IPS-18c (cell line): ENCODE measurements around the gene NRDE2.

Experiments
- H3K4me3 ChIP-seq: 2 replicates; pipeline ENCODE4 v1.7.0; 2013; ENCODE audit warnings: low read depth, mild to moderate bottlenecking, low read length, moderate library complexity; ENCODE audit not compliant: insufficient read depth
- H3K9me3 ChIP-seq: one replicate; pipeline ENCODE4 v1.6.1; 2013; ENCODE audit warnings: mild to moderate bottlenecking, low read length, moderate library complexity; ENCODE audit not compliant: control insufficient read depth, insufficient read depth

NRDE2 gene, protein sequence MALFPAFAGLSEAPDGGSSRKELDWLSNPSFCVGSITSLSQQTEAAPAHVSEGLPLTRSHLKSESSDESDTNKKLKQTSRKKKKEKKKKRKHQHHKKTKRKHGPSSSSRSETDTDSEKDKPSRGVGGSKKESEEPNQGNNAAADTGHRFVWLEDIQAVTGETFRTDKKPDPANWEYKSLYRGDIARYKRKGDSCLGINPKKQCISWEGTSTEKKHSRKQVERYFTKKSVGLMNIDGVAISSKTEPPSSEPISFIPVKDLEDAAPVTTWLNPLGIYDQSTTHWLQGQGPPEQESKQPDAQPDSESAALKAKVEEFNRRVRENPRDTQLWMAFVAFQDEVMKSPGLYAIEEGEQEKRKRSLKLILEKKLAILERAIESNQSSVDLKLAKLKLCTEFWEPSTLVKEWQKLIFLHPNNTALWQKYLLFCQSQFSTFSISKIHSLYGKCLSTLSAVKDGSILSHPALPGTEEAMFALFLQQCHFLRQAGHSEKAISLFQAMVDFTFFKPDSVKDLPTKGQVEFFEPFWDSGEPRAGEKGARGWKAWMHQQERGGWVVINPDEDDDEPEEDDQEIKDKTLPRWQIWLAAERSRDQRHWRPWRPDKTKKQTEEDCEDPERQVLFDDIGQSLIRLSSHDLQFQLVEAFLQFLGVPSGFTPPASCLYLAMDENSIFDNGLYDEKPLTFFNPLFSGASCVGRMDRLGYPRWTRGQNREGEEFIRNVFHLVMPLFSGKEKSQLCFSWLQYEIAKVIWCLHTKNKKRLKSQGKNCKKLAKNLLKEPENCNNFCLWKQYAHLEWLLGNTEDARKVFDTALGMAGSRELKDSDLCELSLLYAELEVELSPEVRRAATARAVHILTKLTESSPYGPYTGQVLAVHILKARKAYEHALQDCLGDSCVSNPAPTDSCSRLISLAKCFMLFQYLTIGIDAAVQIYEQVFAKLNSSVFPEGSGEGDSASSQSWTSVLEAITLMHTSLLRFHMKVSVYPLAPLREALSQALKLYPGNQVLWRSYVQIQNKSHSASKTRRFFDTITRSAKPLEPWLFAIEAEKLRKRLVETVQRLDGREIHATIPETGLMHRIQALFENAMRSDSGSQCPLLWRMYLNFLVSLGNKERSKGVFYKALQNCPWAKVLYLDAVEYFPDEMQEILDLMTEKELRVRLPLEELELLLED

DNA sequence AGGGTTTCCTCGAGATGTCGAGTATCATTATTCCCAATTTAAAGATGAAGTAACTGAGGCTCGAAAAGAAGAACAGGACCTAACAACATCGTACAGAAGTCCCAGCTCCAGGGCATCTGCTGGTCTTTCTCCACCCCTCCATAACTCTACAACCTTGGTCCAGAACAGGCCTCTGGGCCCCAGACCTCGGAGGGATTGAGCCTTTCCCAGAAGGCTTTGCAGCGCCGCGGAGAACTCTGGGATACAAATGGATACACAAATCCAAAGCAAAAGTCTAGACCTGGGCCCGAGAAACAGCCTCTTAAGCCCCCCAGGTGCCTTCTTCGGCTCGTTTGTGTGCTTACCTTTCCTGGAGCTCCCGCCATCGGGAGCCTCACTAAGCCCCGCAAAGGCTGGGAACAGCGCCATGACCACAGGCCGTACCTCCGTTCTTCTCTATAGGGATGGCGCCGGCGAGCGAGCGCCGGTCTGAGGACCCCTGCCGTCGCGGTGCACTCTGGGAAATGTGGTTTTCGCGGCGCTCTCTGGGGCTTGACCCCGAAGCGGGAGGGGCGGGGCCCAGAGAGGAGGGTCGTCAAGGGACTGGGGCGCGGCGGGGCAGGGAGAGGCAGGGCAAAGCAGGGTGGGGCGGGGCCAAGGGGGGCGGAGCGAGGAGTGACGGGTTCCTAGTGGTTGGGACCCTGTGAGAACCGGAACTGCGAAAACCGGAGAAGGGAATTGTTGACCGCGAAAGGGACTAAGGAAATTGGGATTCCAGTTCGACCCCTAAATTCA, at the start of gene NRDE2:
NRDE2 (minus strand) TSS at position 445 of the 774 bp plus-strand sequence; CDS start at position 408, 37 bp downstream.
- Histone ChIP-seq H3K9me3 (no peaks in the 10 kb centered on the region), H3K4me3 (peak within 1 kb of the TSS; percentile 93)

DNA sequence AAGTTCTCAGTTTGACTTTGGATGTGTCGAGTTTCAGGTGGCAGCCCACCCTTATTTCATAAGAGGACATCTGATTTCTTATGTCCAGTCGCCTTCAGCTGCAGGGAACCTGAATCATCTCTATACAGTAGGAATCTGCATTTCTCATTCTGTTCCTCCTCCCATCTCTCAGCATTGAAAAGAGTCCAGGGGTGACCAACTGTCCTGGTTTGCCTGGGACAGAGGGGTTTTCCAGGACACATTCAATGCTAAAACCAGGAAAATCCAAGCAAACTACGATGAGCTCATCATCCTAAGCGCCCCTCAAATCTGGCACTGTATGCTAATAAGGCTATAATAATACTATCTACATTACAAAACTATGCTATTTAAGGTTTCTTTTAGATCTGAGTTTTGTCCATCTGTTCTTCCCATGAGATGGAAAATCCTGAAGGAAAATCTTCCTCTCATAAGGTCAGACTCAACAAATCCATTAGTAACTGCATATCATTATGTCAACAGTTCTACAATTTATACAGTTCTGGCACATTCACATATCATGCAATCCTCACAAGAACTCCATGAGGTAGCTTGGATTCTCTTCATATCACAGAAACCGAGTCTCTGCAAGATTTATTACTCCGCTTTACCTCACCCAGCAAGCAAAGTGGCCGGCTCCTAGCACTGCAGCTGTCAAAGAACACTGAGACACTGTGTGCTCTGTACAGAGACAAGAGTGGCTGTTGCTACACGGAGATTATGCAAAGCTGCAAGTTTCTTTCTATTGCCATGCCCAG, 49.5 kb upstream of the NRDE2 start:
- no peaks in the 10 kb centered on the region for H3K9me3 ChIP-seq
- no peak overlapping the region for H3K4me3 ChIP-seq

DNA sequence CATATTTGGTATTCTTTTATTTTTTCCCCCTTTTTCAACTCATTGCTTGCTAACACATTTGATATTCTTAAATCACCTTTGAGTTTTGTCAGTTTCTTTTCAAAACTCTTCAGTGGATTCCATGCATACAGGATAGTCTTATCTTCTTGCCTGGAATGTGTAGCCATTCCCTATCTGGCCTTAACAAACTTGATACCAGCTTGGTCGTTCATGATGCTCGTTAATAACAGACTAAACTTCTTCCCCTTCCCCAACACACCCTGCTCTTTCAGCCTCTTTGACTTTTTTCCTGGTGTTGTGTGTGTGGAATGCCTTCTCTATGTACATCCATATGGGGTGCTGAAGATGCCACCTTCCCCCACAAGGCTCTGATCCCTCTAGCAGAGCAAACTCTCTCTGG, 47.4 kb upstream of the NRDE2 start:
- Histone ChIP-seq H3K4me3 (no peak overlapping the region), H3K9me3 (no peaks in the 10 kb centered on the region)

DNA sequence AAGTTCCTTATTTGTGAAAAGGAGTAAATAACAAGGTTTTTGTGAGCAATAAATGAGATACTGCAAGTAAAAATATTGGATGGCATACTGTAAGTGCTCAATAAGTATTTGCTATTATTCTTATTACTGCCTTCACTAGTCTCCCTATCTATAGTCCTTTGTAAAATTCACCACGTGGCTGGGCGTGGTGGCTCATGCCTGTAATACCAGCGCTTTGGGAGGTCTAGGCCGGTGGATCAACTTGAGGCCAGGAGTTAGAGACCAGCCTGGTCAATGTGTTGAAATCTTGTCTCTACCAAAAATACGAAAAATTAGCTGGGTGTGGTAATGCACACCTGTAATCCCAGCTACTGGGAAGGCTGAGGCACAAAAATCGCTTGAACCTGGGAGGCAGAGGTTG, 46.5 kb upstream of the NRDE2 start:
- Histone ChIP-seq H3K4me3 (no peak overlapping the region), H3K9me3 (no peaks in the 10 kb centered on the region)

DNA sequence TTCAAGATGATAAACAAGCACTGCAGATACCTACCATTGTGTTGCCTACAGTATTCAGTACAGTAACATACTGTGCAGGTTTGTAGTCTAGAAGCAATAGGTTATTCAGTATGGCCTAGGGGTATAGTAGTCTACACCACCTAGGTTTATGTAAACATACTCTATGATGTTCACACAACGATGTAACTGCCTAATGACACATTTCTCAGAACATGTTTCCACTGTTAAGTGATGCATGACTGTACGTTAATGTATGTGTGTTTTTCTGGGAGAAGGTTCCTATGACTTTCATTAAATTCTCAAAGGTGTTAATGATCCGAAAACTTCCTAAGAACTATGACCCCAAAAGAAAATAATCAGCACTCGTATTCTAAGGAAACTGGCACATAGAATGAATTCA, 44.2 kb upstream of the NRDE2 start:
- Histone ChIP-seq H3K9me3 (no peaks in the 10 kb centered on the region), H3K4me3 (no peak overlapping the region)

DNA sequence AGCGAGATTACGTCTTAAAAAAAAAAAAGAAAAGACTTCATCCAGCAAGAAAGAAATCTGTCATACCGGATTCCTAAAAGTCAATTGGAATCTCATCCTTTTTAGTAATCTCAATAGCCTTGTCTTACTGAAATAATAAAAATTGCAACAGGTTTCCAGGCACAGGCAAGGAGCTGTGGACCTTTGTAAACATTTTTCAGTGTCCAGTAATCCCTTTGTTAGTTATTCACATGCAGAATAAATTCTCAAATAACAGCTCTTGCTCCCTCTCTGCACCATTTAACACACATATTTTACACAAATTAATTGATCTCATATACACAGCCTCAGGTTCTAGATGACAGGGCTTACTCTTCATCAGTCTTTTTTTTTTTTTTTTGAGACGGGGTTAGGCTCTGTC, 43.1 kb upstream of the NRDE2 start:
- Histone ChIP-seq H3K9me3 (no peaks in the 10 kb centered on the region), H3K4me3 (no peak overlapping the region)

DNA sequence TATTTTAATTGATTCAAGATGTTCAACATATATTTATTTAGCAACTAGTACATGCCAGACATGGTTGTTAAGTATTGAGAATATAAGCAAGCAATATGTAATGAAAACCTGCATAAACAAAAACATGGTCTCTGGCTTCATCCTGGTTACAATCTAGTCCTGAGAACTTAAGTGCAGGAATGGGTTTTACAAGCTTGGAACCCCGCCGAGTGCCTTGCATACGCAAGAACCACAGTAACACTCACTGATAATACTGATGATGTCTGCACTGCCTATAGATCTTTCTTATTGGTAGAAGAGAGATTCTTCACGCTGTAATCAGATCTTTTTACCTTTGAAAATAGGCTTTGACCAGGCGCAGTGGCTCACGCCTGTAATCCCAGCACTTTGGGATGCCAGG, 42.1 kb upstream of the NRDE2 start:
- H3K4me3 ChIP-seq = no peak overlapping the region
- no peaks in the 10 kb centered on the region for H3K9me3 ChIP-seq

DNA sequence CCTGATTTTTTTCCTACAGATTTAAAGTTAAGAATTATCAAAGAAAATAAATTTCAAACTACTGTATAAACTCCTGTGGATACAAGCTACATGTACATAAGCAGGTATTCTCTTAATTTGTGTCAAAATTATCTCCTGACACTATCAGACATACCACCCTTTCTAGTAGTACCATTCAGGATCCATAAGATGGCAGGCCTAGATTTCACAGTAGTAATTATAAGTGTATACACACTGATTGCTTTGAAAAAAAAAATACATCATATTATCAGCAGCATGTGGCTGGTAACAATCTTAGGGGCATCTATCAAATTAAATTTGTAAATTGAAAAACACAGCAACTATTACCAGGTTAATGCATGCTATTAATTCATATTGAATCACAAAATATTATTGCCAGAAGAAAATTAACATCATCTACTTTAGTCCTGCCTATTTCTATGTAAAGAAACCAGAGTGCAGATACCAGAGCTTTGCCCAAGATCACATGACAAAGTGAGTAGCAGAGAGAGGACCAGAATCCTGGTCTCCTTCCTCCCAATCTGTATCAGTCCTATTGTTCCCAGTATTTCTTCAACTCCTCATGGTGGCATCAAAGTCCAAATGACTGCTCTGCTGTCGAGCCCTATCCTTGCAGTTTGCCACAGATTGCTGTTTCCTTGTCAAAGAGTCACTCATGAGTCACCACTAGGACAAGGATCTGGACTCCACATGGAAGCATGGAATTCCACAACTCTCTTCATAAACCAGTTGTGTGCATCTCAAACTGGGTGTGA, 37.4 kb upstream of the NRDE2 start:
- no peak overlapping the region for H3K4me3 ChIP-seq
- no peaks in the 10 kb centered on the region for H3K9me3 ChIP-seq

DNA sequence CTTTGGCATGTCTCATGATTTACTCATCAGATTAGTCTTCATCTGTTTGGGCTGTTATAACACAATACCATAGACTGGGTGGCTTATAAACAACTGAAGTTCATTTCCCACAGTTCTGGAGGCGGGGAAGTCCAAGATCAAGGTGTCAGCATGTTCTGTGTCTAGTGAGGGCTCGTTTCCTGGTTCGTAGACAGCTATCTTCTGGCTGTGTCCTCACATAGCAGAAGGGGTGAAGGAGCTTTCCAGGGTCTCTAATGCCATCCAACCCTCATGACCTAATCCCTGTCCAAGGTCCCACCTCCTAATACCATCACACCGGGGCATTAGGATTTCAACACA, 30.8 kb upstream of the NRDE2 start:
- H3K9me3 ChIP-seq = no peaks in the 10 kb centered on the region
- H3K4me3 ChIP-seq = no peak overlapping the region

DNA sequence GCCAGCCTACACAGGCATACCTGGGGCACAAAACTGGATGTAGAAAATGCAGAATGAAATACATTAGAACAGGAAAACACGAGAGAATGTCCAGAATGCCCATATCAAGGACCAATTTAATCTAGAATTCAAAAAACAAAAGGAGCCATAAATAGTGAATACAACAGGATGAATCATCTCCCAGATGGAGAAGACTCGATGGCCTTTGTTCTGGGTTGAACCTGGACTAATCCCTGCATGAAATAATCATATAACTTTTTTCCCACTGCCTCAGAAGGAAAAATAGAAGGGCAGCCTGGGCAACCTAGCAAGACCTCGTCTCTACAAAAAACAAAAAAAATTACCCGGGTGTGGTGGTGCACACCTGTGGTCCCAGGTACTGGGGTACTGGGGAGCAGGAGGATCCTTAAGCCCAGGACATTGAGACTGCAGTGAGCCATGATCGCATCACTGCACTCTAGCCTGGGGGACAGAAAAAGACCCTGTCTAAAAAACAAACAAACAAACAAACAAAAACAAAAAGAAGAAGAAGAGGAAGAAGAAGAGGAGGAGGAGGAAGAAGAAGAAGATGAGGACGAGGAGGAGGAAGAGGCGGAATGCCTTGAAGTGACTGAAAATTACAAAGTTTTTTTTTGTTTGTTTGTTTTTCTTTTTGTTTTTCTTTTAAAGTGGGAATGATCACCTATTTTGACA, 30.3 kb upstream of the NRDE2 start:
- H3K4me3 ChIP-seq = no peak overlapping the region
- no peaks in the 10 kb centered on the region for H3K9me3 ChIP-seq

DNA sequence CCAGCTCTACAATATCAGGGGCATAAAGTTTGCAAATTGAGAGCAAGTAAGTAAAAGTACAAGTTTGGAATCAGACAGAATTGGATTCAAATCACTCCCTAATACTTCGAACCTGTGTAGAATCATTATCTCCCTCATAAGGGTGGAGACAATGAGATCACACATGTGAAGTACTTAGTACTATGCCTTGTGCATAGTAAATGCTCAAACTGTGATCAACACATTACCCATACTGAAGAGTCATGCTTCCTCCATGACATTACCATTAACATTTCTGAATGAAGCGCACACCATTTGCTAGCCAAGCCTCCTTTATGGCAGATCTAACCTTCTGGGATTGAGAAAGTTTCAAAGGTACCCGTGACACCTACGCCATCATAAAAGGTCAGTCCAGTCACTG, 26.6 kb upstream of the NRDE2 start:
- H3K4me3 ChIP-seq = no peak overlapping the region
- H3K9me3 ChIP-seq = no peaks in the 10 kb centered on the region

DNA sequence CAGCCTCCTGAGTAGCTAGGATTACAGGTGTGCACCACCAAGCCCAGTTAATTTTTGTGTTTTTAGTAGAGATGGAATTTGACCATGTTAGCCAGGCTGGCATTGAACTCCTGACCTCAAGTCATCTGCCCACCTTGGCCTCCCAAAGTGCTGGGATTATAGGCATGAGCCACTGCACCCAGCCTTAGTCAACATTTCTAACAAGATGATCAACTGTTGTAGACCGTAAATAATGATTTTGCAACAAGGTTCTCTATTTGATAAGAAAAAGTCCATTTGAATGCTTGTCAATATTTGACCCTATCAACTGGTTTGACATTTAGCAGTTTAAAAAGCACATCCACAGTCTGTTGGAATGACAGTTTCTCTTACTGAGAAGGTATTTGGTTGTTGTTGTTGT, 25.2 kb upstream of the NRDE2 start:
- Histone ChIP-seq H3K9me3 (no peaks in the 10 kb centered on the region), H3K4me3 (no peak overlapping the region)

DNA sequence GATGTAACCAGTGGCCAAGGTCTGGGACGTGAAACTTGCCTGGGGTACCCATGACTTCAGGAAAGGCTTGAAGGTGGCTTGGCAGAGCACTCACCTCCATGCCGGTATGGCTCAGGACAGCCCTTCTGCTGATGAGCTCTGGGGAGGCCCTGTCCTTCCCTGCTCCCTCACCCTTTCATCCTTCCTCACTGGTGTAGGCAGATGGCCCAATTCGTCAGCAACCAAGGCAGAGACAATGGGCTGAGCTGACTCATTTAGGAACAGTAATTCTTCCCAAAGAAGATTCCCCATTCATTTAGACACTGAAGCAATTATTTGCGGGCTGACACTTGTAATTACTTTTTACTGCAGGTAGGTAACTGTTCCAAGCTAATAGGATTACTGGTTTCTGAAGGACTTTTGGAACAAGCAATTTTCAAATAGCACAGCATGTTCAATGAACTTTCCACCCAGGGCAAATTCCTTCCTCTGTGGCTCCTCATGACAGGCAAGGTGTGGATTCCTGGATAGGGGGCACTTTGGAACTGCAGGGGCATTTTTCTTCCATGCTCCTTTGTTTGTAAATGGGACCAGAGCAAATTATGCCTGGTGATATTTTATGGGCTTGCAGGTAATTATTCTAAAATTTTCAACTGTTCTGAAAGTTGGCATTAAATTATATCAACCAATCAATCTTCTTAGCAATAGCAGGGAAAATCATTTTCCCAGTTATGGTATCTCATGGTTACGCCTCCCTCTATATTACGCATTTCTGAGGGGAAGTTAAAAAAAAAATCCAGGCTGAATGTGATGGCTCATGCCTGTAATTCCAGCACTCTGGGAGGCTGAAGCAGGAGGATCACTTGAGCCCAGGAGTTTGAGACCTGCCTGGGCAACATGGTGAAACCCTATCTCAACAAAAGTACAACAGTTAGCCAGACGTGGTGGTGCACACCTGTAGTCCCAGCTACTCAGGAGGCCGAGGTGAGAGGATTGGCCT, 24.1 kb upstream of the NRDE2 start:
- Histone ChIP-seq H3K4me3 (no peak overlapping the region), H3K9me3 (no peaks in the 10 kb centered on the region)

DNA sequence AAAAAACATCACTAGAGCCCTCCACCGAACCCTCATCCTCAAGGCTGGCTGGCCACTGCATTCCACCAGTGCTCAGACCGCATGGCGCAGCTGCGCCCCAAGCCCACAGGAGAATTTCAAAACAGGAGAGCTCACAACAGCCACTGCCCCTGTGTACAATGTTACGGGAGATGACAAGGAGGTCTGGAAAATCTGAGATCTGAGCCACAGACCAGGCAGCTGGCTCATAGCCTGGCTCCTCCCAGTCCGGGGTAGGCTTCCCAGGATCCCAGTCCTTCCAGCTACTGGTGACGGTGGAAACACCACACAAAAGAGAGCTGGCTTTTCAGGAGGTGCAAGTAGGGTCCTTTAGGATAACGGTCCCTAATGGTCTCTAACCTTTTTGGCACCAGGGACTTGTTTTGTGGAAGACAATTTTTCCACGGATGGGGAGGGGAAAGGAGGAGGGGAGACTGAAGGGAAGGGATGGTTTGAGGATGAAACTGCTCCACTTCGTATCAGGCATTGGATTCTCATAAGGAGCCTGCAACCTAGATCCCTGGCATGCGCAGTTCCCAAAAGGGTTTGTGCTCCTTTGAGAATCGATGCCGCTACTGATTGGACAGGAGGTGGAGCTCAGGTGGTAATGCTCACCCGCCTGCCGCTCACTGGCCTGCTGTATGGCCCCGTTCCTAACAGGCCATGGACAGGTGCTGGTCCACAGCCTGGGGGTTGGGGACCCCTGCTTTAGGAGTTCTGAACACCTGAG, 23.0 kb upstream of the NRDE2 start:
- H3K9me3 ChIP-seq = no peaks in the 10 kb centered on the region

More for the DNA sequence above, 23.0 kb upstream of the NRDE2 start:
- H3K4me3 ChIP-seq = no peak overlapping the region
